PC-9 (cell line): ENCODE results near the gene CDRT15. TPM values are rescaled to one million over a fixed set of nuclear protein-coding genes. Genes with fewer than 3 reads are reported as not detected.

ENCODE experiments used
- total RNA-seq: library from RNA; stranded (reverse); gene quantifications from 2 replicates; pipeline ENCODE4 v1.2.3, GENCODE V29; 2021

The CDRT15 gene
- total RNA-seq, 1 experiment from 2014 or later: not detected

Other genes starting within 250 kb of the CDRT15 start
- gene COX10, start 167.4 kb downstream of the CDRT15 start, total RNA-seq: 16.2 and 22.6 TPM in 2 replicates
- not detected in 2 replicates for gene HS3ST3B1, start 64.2 kb upstream of the CDRT15 start, total RNA-seq